ENCODE results near the gene CHST6. TPM values are rescaled to one million over a fixed set of nuclear protein-coding genes. Genes with fewer than 3 reads are reported as not detected.

CHST6 gene
- total and polyA plus RNA-seq, 9 of the 15 experiments (the other 6 are each of a cell fraction or from before 2014, with no cell fraction given), result 0.01 to 0.05 (median 0.02) TPM; not detected in 6

DNA sequence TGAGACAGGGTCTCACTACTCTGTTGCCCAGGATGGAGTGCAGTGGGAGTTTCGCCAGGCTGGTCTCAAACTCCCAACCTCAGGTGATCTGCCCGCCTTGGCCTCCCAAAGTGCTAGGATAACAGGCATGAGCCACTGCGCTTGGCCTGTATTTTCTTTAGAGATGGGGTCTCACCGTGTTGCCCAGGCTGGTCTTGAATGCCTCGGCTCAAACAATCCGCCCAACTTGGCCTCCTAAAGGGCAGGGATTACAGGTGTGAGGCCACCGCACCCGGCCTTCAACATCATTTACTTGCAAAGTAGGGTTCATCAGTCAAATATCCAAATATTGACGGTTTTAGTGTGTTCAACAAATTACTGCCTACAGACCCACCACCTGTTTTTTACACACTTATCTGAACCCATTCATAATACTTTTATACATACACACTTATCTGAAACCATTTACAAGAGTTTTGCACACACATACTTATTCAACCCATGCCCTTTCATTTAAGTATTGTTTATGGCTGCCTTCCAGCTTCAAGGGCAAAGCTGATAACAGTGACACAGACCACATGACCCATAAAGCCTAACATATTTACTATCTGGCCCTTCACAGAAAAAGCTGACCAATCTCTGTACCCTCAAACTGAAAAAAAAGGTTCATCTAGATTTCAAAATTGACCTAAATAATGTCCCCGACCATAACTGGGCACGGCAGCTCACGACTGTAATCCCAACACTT, 42.6 kb downstream of the CHST6 start (continued):
- TF ChIP-seq ESRRA (IDR thresholded peaks at IDR 0.05; ENCODE audit: borderline replicate concordance, low read depth) (peak; percentile 77), HNRNPLL (IDR thresholded peaks at IDR 0.05; ENCODE audit: low read depth, low read length, poor library complexity, severe bottlenecking) (no peak), EZH2 (IDR thresholded peaks at IDR 0.05; ENCODE audit: borderline replicate concordance, low read depth, low read length) (no peak), RAD51 (IDR thresholded peaks at IDR 0.05; ENCODE audit: borderline replicate concordance, low read depth) (peak; percentile 49; the same call in 1 of the 2 replicates), EP300 (IDR thresholded peaks at IDR 0.05; ENCODE audit: low read length) (peak; percentile 30; the same call in 1 of the 2 replicates), SRSF3 (IDR thresholded peaks at IDR 0.05; ENCODE audit: insufficient read depth, low read length) (no peak), PCBP2 (IDR thresholded peaks at IDR 0.05; ENCODE audit: low read depth, low read length, poor library complexity, severe bottlenecking) (no peak), SIN3A (IDR thresholded peaks at IDR 0.05; ENCODE audit: borderline replicate concordance in 2 of 2, control insufficient read depth in 1 of 2, low read depth in 2 of 2, low read length in 2 of 2) (no peak), DPF2 (IDR thresholded peaks at IDR 0.05) (peak; percentile 47; the same call in 1 of the 2 replicates), ARID1B (IDR thresholded peaks at IDR 0.05) (peak; percentile 62), CBX2 (IDR thresholded peaks at IDR 0.05; ENCODE audit: insufficient read depth, low read length, poor library complexity, severe bottlenecking) (no peak), XRCC3 (IDR thresholded peaks at IDR 0.05) (no peak), NR2C1 (IDR thresholded peaks at IDR 0.05) (no peak), NR2C1 (tag; IDR thresholded peaks at IDR 0.05) (0 out of 2 replicates have a peak, but pooled peaks have one; percentile 19), CBFA2T3 (IDR thresholded peaks at IDR 0.05) (peak; percentile 72), MYNN (IDR thresholded peaks at IDR 0.05) (no peak), MYNN (CRISPR knock-in tag; IDR thresholded peaks at IDR 0.05) (no peak), ZNF212 (CRISPR knock-in tag; IDR thresholded peaks at IDR 0.05) (no peak), ZSCAN32 (CRISPR knock-in tag; IDR thresholded peaks at IDR 0.05) (no peak), SMARCC2 (IDR thresholded peaks at IDR 0.05; ENCODE audit: low read depth) (no peak), TCF3 (CRISPR knock-in tag; IDR thresholded peaks at IDR 0.05) (0 out of 2 replicates have a peak, but pooled peaks have one; percentile 31), NR2C2 (CRISPR knock-in tag; IDR thresholded peaks at IDR 0.05) (no peak), NR2C2 (tag; IDR thresholded peaks at IDR 0.05) (peak; percentile 28; the same call in 1 of the 2 replicates), PTRF (tag; IDR thresholded peaks at IDR 0.05) (no peak)
- TF ChIP-seq, protein P1, sequence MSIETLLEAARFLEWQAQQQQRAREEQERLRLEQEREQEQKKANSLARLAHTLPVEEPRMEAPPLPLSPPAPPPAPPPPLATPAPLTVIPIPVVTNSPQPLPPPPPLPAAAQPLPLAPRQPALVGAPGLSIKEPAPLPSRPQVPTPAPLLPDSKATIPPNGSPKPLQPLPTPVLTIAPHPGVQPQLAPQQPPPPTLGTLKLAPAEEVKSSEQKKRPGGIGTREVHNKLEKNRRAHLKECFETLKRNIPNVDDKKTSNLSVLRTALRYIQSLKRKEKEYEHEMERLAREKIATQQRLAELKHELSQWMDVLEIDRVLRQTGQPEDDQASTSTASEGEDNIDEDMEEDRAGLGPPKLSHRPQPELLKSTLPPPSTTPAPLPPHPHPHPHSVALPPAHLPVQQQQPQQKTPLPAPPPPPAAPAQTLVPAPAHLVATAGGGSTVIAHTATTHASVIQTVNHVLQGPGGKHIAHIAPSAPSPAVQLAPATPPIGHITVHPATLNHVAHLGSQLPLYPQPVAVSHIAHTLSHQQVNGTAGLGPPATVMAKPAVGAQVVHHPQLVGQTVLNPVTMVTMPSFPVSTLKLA (conservative IDR thresholded peaks at IDR 0.05), result no peak
- TF ChIP-seq, protein P2, sequence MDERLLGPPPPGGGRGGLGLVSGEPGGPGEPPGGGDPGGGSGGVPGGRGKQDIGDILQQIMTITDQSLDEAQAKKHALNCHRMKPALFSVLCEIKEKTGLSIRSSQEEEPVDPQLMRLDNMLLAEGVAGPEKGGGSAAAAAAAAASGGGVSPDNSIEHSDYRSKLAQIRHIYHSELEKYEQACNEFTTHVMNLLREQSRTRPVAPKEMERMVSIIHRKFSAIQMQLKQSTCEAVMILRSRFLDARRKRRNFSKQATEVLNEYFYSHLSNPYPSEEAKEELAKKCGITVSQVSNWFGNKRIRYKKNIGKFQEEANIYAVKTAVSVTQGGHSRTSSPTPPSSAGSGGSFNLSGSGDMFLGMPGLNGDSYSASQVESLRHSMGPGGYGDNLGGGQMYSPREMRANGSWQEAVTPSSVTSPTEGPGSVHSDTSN (CRISPR knock-in tag; IDR thresholded peaks at IDR 0.05; ENCODE audit: low read depth), result no peak
- TF ChIP-seq, protein P2 (tag; conservative IDR thresholded peaks at IDR 0.05; ENCODE audit: low read depth), result peak; percentile 42; the same call in 1 of the 2 replicates

All from K562 (cell line).